Cardiac fibroblast (primary cell): ENCODE measurements around the gene PAX6.

Experiments used
- DNase-seq, 2 donors: peaks; one replicate each; pipeline versions ENCODE4 v3.0.0 to v3.0.0-alpha.2; 2010; ENCODE audit warnings: low read depth in 2 of 2
- H3K4me3 ChIP-seq, 2 donors: replicated peaks in 1 of 2; 1 replicate in 1 of 2; 2 replicates in 1 of 2; pipeline ENCODE4 v1.5.1; 2011; ENCODE audit warnings: low read depth in 2 of 2, low read length in 2 of 2, mild to moderate bottlenecking in 2 of 2, moderate library complexity in 1 of 2
- TF ChIP-seq, protein P1 (sequence below): IDR thresholded peaks from one replicate; pipeline ENCODE4 v1.5.1; 2011; ENCODE audit warnings: low read depth, mild to moderate bottlenecking, low read length, inconsistent platforms

Gene PAX6

GRCh38 chr11:31797190-31798056 lies 13.7 kb downstream of the PAX6 start:
- no peak overlapping the region for H3K4me3 ChIP-seq
- no peak for DNase-seq
- TF ChIP-seq, protein P1, sequence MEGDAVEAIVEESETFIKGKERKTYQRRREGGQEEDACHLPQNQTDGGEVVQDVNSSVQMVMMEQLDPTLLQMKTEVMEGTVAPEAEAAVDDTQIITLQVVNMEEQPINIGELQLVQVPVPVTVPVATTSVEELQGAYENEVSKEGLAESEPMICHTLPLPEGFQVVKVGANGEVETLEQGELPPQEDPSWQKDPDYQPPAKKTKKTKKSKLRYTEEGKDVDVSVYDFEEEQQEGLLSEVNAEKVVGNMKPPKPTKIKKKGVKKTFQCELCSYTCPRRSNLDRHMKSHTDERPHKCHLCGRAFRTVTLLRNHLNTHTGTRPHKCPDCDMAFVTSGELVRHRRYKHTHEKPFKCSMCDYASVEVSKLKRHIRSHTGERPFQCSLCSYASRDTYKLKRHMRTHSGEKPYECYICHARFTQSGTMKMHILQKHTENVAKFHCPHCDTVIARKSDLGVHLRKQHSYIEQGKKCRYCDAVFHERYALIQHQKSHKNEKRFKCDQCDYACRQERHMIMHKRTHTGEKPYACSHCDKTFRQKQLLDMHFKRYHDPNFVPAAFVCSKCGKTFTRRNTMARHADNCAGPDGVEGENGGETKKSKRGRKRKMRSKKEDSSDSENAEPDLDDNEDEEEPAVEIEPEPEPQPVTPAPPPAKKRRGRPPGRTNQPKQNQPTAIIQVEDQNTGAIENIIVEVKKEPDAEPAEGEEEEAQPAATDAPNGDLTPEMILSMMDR = no peak

- TF ChIP-seq, protein P1 = no peak
- no peak for DNase-seq
- H3K4me3 ChIP-seq = no peak overlapping the region
Observed at GRCh38 chr11:31796499-31797189, 14.5 kb downstream of the PAX6 start.

GRCh38 chr11:31795706-31796498 lies 15.2 kb downstream of the PAX6 start:
- no peak for DNase-seq
- H3K4me3 ChIP-seq = no peak overlapping the region
- TF ChIP-seq, protein P1 = no peak

- TF ChIP-seq, protein P1 = no peak
- H3K4me3 ChIP-seq = no peak overlapping the region
- DNase-seq = no peak
Observed at GRCh38 chr11:31794548-31794947, 16.6 kb downstream of the PAX6 start.

- H3K4me3 ChIP-seq = no peak overlapping the region
- no peak for DNase-seq
- TF ChIP-seq, protein P1 = no peak
Observed at GRCh38 chr11:31793264-31793663, 17.9 kb downstream of the PAX6 start.

GRCh38 chr11:31792456-31792855 lies 18.7 kb downstream of the PAX6 start:
- DNase-seq = no peak
- no peak overlapping the region for H3K4me3 ChIP-seq
- TF ChIP-seq, protein P1 = no peak
